ENCODE data around the gene IWS1. TPM values are rescaled to one million over a fixed set of nuclear protein-coding genes. Genes with fewer than 3 reads are reported as not detected.

Gene IWS1
- total RNA-seq, result 25.7 and 30.3 TPM in 2 replicates

GRCh38 chr2:127526132-127527000, at the start of gene IWS1:
TSS of gene IWS1 (minus strand) at chr2:127526489. CDS start at chr2:127526208, 281 bp downstream.

GRCh38 chr2:127535422-127535901, 9.2 kb upstream of the IWS1 start, which contains the start of gene MYO7B:
TSS of gene MYO7B (plus strand) at chr2:127535683. CDS start at chr2:127559723, 24,040 bp downstream.

Small RNA genes within 50 kb of the gene (small RNA-seq; reads per million reads assigned to genes)
- gene RNU4-48P, result not detected

Other genes starting within 250 kb of the IWS1 start
- 37.1 and 38.3 TPM in 2 replicates for gene ERCC3, start 232.3 kb downstream of the IWS1 start, total RNA-seq
- 19.8 and 32.3 TPM in 2 replicates for gene MAP3K2, start 138.5 kb downstream of the IWS1 start, total RNA-seq
- not detected in 2 replicates for gene PROC, start 108.1 kb downstream of the IWS1 start, total RNA-seq
- gene MYO7B, start 9.2 kb upstream of the IWS1 start, total RNA-seq, result 0.37 TPM in 1 of 2 replicates, not detected in the other
- not detected in 2 replicates for gene GPR17, start 119.7 kb upstream of the IWS1 start, total RNA-seq
- 0.37 and 0.78 TPM in 2 replicates for gene LIMS2, start 149.0 kb upstream of the IWS1 start, total RNA-seq
- gene SFT2D3, start 175.0 kb upstream of the IWS1 start, total RNA-seq, result 3.3 and 4.5 TPM in 2 replicates